SIG-M5 treated with dmso at 0.1 percent for 504 hours (cell line): ENCODE measurements around the gene MYOT.
A peak's percentile ranks its signal among the peaks of the same experiment; 100 is the strongest.
"Not testable (repeated sequence)": the region's sequence is repeated elsewhere in the genome, so short reads cannot be mapped to it uniquely, and the experiment has no call there.

Experiments
- DNase-seq: peaks from one replicate; lab custom pipeline; 2025; ENCODE audit not compliant: unreplicated experiment; lab: John Stamatoyannopoulos, UW

The MYOT gene

DNA sequence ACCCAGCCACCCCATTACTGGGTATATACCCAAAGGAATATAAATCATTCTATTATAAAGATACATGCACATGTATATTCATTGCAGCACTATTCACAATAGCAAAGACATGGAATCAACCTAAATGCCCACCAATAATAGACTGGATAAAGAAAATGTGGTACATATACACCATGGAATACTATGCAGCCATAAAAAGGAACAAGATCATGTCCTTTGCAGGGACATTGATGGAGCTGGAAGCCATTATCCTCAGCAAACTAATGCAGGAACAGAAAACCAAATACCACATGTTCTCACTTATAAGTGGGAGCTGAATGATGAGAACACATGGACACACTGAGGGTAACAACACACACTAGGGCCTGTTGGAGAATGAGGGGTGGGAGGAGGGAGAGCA, 14.5 kb upstream of the MYOT start:
- not testable (repeated sequence) for DNase-seq

DNA sequence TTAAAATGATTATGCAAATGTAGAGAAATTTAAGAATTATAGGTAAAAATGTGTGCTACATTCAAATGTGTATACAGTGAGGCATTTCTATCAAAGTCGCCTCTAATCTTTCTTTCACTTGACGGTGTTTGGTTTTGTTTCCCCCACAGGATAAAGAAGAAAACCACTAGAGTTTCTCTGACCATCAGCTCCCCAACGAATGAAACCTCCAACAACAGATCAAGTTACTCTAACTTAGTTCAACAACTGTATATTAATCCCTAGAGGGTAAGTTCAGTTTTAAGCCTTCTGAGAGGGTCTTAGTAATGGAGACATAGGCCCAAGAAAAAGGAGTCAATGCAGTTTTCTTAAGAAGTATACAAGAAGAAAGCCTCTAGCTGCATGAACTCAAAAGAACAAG, 11.5 kb upstream of the MYOT start:
- DNase-seq: no peak

DNA sequence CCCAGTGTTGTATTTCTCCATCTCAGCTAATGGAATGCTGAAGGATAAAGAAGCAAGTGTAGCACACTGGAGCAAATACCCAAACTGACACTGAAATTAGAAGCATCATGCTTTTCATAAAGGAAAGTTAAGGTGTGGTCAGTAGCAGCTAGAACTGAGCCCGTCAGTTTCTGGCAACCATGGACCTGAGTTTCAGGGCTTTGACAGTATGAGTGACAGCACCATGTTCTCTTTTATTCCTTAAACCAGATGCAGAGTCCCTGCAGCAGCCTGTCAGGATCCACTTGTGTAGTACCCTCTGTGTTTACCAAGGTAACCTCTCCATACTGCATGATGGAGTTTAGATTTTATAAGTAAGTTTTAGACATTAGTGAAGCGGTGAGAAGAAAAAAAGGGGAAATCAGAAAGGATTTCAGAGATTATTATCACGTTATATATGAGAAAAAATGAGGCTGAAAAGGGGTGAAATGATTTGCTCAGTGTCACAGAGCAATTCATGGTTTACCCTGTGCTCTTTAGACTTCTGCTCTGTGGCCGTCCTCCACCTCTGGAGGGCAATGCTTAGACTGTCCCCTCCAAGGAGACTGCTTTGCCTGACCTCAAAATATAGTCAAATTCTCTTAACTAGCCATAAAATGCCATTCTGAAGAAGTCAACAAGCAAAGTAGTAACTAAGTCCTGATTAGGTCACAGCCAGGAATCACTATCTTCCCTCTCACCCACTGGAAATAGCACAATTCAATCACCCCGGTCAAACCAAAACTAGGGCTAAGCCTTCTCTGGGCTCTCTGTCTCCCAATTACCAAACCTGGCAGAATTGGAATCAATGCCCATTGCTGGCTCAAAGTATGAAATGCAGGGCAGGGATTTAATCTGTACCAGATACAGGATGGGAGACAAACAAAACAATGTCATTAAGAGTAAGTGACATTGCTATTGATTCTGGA, 10.5 kb upstream of the MYOT start:
- no peak for DNase-seq

DNA sequence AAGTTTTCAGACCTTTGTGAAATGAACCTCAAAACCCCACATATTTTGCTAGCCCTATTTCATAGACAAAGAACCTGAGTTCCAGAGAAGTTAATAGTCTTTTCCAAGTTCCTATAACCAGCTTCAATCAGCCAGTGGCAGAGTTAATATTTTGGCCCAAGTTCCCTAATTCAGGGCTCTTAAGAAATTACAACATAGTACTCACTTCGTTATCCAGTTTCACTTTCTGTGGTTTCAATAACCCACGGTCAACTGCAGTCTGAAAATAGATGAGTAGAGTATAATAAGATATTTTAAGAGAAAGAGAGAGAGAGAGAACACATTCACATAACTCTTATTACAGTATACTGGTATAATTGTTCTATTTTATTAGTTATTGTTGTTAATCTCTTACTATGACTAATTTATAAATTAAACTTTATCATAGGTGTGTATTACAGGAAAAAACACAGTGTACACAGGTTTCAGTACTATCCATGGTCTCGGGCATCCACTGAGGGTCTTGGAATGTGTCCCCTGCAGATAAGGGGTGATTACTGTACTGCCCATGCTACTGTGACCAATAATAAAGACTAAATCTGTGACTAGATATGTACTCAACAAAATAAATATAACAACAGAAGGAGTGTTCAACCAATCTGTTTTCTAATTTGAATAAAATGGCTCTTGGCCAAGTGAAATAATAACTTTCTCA, 9.3 kb upstream of the MYOT start:
- peak; percentile 91 for DNase-seq

DNA sequence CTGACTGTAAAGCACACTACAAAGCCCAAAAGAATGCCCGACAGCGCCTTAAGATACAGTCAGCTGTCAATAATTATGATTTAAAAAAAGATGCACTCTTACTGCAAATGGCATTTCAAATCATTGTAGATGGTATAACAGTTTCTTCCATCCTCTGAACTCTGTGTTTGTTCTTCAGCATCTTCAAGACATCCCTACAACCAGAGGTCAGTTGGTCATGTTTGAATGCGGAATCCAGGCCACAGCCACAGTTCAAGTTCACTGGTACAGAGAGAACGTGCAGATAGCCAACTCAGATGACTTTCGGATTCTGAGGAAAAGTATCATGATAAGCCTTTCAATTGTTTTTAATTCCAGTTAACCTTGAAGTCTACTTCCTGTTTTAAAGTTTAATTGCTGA, 8.7 kb upstream of the MYOT start:
- DNase-seq: no peak

DNA sequence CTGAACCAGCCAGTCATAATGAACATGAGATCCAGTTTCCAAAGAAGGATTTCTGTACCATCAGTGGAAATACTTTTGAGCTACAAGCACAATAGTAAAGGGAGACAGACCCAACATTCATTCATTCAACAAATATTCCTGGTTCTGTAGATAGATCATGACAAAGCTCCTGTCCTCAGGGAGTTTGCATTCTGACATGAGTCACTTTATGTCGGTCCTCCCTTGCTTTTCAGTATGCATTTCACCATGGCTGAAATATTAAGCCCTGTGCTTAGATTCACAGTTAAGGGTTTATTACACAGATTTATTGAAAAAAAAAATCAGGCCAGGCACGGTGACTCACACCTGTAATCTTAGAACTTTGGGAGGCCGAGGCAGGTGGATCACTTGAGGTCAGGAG, 5.4 kb upstream of the MYOT start:
- DNase-seq: no peak

DNA sequence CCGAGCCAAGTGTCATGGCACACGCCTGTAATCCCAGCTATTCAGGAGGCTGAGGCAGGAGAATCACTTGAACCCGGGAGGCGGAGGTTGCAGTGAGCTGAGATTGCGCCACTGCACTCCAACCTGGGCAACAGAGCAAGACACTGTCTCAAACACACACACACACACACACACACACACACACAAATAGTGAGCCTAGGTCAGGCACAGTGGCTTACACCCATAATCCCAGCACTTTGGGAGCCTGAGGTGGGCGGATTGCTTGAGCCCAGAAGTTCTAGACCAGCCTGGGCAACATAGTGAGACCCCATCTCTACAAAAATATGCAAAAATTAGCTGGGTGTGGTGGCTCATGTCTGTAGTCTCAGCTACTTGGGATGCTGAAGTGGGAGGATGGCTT, 4.0 kb upstream of the MYOT start:
- DNase-seq: not testable (repeated sequence)

DNA sequence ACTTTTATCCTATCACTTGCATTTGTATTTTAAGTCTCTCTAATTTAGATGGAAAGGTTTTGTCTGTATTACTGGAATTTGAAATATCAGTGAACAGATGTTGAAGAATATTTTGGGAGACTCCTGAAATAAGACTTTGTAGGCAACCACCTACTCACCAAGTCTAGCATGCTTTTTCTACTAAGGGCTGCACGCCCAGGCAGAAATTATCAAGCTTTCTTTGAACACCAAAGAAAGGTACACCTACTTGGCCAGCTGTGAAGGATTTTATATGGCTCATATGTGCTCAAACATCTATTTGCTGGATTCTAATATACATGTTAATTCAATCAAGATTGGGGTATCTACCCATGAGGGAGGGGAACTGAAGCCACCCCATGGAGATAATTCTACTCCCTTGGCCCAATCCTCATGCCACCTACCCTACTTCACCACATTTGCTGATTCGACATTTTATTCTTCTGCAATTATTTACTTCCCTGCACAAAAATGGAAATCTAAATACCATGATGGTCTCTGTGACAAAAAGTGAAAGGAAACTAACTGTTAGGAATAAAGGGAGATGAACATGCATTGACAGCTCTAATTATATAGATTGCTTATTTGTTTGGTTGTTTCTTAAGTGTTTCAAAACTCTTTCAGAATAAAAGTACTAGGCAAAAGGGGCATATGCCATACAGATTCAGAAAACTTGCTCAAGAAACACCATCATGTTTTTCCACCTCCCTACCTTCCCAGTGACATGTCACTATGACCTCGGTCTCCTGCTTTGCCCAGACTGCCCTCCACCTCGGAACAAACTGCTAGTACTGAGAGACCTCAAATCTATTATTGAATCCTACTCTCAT, 895 bp upstream of the MYOT start:
- no peak for DNase-seq

DNA sequence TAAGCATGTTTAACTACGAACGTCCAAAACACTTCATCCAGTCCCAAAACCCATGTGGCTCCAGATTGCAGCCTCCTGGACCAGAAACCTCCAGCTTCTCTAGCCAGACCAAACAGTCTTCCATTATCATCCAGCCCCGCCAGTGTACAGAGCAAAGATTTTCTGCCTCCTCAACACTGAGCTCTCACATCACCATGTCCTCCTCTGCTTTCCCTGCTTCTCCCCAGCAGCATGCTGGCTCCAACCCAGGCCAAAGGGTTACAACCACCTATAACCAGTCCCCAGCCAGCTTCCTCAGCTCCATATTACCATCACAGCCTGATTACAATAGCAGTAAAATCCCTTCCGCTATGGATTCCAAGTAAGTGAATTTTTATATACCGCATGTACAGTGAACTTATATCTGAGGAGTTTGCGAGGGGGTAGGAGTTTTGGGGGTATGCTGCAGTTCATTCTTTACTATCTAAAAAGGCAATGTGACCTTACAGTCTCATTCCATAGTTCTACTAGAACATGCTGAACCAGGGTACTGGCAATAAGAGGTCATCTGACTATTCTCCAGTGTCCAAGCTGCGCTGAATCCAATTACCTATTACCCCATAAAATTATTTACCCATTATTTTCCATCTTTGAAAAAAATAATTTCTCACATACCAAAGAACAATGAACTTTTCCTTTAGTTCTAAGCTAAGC, 3.1 kb downstream of the MYOT start:
- DNase-seq: no peak

DNA sequence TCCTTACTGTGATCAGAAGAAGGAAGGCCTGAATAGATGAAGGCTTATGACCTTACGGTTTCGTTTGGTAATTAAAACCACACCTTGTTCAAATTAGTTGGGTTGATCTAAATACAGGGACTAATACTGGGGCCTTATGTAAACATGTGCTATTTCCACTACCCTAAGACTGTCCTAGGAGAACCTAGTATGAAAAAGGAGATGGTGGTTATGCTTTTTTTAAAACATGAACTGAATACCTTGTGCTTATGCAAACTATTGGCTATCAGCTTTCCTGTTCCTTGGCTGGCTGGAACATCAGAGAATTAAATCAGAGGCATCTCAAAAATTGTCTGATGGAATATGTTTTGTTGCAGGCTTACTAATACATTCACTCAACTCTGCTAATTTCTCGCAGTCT, 3.9 kb downstream of the MYOT start:
- no peak for DNase-seq

DNA sequence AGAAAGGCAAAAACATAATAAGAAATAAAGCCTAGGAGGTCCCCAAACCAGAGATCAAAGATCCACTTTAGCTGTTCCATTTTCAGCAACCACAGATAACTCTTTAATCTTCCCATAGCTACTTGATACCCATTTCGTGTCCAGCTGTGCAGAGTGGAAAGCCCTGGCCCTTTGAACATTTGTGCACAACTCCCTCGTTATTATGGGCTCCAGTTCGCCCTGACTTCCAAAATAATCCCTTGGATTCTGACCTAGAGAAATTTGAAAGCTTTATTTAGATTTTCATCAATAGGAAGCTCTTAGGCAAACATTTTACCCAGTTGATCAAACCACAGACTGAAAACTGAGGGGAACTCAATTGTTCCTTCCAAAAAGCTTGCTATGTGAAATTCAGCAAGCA, 4.8 kb downstream of the MYOT start:
- no peak for DNase-seq

DNA sequence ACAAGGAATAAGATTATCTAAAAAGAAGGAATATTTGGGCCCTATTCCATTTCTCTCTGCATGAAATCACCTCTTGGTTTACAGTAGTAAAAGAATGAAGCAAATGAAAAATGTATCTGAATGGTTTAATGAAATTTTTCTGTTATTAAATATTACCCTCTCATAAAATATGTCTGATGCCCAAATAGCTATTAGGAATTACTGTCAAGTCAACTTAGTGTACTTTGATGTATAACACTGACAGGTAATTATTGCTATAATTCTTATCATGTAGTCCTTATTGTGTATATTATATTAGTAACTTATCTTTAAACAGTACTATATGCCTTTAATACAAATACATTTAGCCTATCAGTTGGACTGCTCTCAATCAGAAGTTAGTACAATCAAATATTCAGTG, 8.4 kb downstream of the MYOT start:
- no peak for DNase-seq

DNA sequence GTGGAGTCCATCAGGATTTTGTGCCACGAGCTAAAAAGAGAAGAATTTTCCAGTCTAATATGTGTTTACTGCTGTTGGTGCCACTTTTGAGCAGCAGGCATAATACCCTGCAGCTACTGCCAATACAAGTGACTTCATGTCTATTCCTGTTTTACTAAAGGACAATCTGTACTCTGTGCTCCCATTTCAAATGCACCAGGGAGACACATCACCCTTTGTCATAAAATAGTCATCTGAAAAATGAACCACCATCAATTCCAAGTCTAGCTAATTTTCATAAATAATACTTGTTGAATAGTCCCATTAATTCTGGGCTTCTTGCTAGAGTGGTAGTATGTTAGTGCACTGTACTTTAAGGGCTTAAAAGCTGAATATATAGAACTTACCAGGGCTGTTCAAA, 12.7 kb downstream of the MYOT start:
- DNase-seq: no peak

DNA sequence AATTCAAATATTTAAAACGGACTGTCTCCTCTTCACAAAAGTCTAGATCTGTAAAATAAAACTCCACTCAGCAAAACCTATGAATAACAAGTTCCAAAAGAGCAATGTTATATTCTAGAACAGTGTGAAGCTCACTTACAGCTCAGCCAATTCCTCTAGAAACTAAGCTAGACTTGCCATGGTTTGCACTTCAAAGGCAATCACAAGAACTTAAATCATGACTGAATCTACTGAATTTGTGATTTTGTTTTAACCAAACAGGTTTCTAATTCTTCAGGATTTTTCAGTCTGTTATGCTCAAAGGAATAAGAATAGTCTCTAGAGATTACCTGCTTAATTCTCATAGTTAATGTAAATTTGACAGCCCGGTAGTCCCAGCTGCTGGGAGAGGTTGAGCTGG, 20.2 kb downstream of the MYOT start:
- no peak for DNase-seq

DNA sequence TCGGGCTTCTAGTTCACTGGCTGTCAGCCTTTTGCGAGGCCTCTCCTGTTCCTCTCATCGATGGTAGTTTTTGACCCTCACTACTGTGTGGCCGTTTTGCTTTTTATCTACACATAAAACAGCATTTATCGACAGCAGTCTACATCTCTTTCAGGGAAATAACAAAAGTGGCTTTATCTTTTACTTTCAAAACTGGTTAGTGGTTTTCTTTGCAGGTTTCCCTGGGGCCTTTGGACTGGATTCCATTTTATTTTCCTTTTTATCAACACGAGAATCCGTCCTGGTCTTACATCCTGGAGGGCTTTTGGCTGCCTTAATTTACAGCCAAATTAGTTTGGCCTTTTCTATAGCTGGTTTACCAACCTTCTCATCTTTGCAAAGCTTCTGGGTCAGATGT, 20.8 kb downstream of the MYOT start:
- DNase-seq: no peak

DNA sequence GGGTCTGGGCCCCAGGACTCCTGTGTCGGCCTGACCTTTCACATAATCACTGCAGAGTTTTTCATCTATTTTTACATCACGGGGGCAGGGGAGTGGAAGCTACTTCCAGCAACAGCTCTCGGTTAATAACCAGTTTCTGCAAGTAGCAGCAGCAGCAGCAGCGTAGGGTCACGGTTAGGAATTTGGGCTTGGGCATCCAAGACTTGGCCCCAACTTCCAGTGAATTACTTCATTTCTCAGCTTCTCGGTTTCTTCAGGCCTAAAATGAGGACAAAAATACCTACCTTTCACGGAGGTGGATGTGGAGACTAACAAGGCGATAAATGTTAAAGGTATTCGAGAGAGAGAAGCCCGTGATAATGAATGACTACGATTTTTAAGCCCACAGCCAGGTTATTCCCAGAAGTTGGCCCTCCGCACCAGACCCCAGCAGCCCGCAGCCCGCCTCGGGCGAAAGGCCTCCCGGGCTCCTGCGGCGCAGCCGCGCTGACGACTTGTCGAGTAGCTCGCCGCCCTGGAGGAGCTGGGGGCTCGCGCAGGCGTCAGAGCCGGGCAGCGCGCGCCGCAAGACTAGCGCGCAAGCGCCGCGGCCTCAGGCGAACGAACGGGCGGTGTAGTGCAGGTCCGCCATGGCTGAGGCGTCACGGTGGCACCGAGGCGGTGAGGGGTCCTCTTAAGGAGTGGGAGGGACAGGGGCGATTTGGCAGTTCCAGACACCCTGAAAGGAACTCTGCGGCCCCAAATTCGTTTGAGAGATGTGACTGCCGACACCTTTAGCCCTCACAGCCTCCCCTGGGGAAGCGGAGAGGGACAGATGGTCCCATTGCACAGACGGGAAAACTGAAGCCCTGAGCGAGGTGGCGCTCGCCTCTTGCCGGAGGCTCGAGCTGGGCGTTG, 21.5 kb downstream of the MYOT start, which contains the start of gene PKD2L2:
Gene PKD2L2 (plus strand): TSS at position 595 of the 897 bp plus-strand sequence. CDS start 35 bp downstream, at position 630.
- peak; percentile 57 for DNase-seq

DNA sequence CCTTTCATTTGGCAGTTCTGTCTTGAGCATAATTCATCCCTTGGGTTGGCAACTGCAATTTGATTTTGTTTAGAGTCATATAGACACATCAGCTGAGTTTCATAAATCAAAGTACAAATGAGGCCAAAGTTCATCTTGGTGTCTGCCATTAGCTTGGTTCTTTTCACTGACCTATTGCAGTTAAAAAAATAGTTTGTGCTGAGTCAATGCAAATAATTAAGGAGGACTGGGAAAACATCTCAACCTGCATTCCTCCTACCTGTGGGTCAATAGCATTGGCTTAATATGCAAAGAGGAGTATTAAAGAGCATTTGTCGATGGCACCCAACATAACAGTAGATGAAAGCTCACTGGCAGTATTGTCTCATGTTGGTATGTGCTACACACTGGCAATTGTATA, 23.2 kb downstream of the MYOT start:
- DNase-seq: no peak

DNA sequence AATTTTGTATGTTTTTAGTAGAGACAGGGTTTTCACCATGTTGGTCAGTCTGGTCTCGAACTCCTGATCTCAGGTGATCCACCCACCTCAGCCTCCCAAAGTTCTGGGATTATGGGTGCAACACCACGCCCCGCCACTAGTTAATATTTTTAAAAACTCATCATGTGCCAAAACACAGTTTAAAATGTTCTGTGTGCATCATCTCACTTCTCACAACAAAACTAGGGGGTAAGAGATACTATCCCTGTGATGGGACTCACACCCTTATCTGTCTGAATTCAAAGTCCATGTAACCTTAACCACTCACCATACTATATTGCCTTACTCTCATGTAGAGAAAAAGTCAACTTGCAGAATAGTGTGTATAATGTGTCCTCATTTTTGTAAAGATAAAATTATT, 24.2 kb downstream of the MYOT start:
- DNase-seq: no peak

DNA sequence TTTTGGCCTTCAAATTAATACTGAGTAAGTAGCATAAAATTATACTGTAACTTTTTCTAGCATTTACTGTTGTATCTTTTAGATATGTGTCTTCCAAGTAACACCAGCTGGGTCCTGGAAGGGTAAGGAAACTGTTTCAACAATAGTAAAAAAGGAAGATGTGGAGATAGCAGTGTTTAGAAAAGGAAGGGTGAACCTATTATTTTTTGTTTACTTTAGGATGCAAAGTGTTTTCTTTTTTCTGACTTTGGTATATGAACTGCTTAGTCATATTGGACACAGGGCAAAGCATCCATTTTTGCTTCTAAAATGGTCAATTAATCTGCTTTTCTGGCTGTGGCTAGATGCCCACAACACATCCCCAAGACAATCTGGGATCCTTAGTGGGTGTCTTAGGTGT, 26.9 kb downstream of the MYOT start:
- DNase-seq: no peak

DNA sequence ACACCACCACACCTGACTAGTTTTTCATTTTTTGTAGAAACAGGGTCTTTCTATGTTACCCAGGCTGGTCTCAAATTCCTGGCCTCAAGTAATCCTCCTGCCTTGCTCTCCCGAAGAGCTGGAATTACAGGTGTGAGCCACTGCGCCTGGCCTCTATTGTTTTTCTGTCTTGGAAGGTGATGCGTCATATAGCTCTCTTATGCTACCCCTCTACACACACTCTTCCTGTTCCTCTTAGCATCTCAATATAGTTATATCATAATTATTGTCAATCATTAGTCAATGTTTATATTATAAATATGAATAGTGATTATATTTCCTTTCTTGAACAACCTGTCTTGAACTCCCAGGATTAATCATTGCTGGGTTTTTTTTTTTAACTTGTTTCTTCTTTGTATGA, 28.9 kb downstream of the MYOT start:
- no peak for DNase-seq
